ENCODE measurements around the gene GPR37.

The GPR37 gene

GRCh38 chr7:124765401-124766352 is at the start of gene GPR37:
Gene GPR37 (minus strand): TSS chr7:124765792. CDS start chr7:124764976, 816 bp downstream.
- H3K36me3 ChIP-seq (ENCODE audit: insufficient read depth): no peaks in the 10 kb centered on the region
- H3K4me2 ChIP-seq: peak within 1 kb of the TSS; percentile 90
- H3K4me1 ChIP-seq (ENCODE audit: low read depth, poor library complexity, severe bottlenecking): peaks cover 26% of the 10 kb centered on the region
- H2AFZ ChIP-seq (ENCODE audit: low read depth): peak within 1 kb of the TSS; percentile 98
- no peaks in the 10 kb centered on the region for H4K20me1 ChIP-seq (ENCODE audit: insufficient read depth)
- no peaks in the 10 kb centered on the region for H3K27me3 ChIP-seq (ENCODE audit: insufficient read depth, low read depth)
- H3K27ac ChIP-seq: peak within 1 kb of the TSS; percentile 59
- peak within 1 kb of the TSS; percentile 74 for H3K9ac ChIP-seq
- no peaks in the 10 kb centered on the region for H3K79me2 ChIP-seq (ENCODE audit: insufficient read depth, low read depth)
- TF ChIP-seq CTCF (conservative IDR thresholded peaks at IDR 0.05; ENCODE audit: low read depth, low read length): no peak
- H3K4me3 ChIP-seq (IDR thresholded peaks at IDR 0.05; ENCODE audit: insufficient read depth, low read depth, low read length): no peak within 1 kb of the TSS

GRCh38 chr7:124813994-124814798 is 48.6 kb upstream of the GPR37 start:
- Histone ChIP-seq H4K20me1 (ENCODE audit: insufficient read depth) (no peaks in the 10 kb centered on the region), H3K27me3 (ENCODE audit: insufficient read depth, low read depth) (no peaks in the 10 kb centered on the region), H3K36me3 (ENCODE audit: insufficient read depth) (no peaks in the 10 kb centered on the region), H3K4me1 (ENCODE audit: low read depth, poor library complexity, severe bottlenecking) (no peaks in the 10 kb centered on the region), H3K4me2 (no peak overlapping the region), H2AFZ (ENCODE audit: low read depth) (no peak overlapping the region), H3K9ac (no peak overlapping the region), H3K27ac (no peak overlapping the region), H3K79me2 (ENCODE audit: insufficient read depth, low read depth) (no peaks in the 10 kb centered on the region), H3K4me3 (IDR thresholded peaks at IDR 0.05; ENCODE audit: insufficient read depth, low read depth, low read length) (no peak overlapping the region)
- TF ChIP-seq CTCF (conservative IDR thresholded peaks at IDR 0.05; ENCODE audit: low read depth, low read length): no peak

- Histone ChIP-seq H2AFZ (ENCODE audit: low read depth) (no peak overlapping the region), H3K4me3 (IDR thresholded peaks at IDR 0.05; ENCODE audit: insufficient read depth, low read depth, low read length) (no peak overlapping the region), H3K27ac (no peak overlapping the region), H3K36me3 (ENCODE audit: insufficient read depth) (no peaks in the 10 kb centered on the region), H3K4me1 (ENCODE audit: low read depth, poor library complexity, severe bottlenecking) (no peaks in the 10 kb centered on the region), H3K27me3 (ENCODE audit: insufficient read depth, low read depth) (no peaks in the 10 kb centered on the region), H4K20me1 (ENCODE audit: insufficient read depth) (no peaks in the 10 kb centered on the region), H3K4me2 (no peak overlapping the region), H3K9ac (no peak overlapping the region), H3K79me2 (ENCODE audit: insufficient read depth, low read depth) (no peaks in the 10 kb centered on the region)
- no peak for TF ChIP-seq CTCF (conservative IDR thresholded peaks at IDR 0.05; ENCODE audit: low read depth, low read length)
These were observed 47.2 kb upstream of the GPR37 start for GRCh38 chr7:124812764-124813163.

GRCh38 chr7:124811341-124811740 is 45.7 kb upstream of the GPR37 start:
- Histone ChIP-seq H3K79me2 (ENCODE audit: insufficient read depth, low read depth) (no peaks in the 10 kb centered on the region), H3K36me3 (ENCODE audit: insufficient read depth) (no peaks in the 10 kb centered on the region), H3K4me3 (IDR thresholded peaks at IDR 0.05; ENCODE audit: insufficient read depth, low read depth, low read length) (no peak overlapping the region), H3K9ac (no peak overlapping the region), H2AFZ (ENCODE audit: low read depth) (no peak overlapping the region), H3K4me2 (no peak overlapping the region), H3K27ac (no peak overlapping the region), H3K27me3 (ENCODE audit: insufficient read depth, low read depth) (no peaks in the 10 kb centered on the region), H4K20me1 (ENCODE audit: insufficient read depth) (no peaks in the 10 kb centered on the region), H3K4me1 (ENCODE audit: low read depth, poor library complexity, severe bottlenecking) (no peaks in the 10 kb centered on the region)
- TF ChIP-seq CTCF (conservative IDR thresholded peaks at IDR 0.05; ENCODE audit: low read depth, low read length): no peak

All from KMS-11 (cell line).